ENCODE data around the gene ATP4B. TPM values are rescaled to one million over a fixed set of nuclear protein-coding genes. Genes with fewer than 3 reads are reported as not detected.
A peak's percentile ranks its signal among the peaks of the same experiment; 100 is the strongest.

The ATP4B gene
- total and polyA plus RNA-seq, 4 donors = not detected

GRCh38 chr13:113647351-113648215 lies 10.4 kb downstream of the ATP4B start:
- H3K4me3 ChIP-seq = no peak overlapping the region
- peak; percentile 81 for ATAC-seq (ENCODE audit: insufficient read depth, low FRiP score)
- no peaks in the 10 kb centered on the region for H3K27me3 ChIP-seq (ENCODE audit: control insufficient read depth in 3 of 3, insufficient read depth in 3 of 3, low read length in 2 of 3)
- peaks cover 0 to under 1% (median 0%) of the 10 kb centered on the region in 4 donors for H3K36me3 ChIP-seq (ENCODE audit: control insufficient read depth in 4 of 4, insufficient read depth in 4 of 4, low read length in 4 of 4)
- peak overlapping the region; percentile 56 to 81 for H3K27ac ChIP-seq (ENCODE audit: low read depth in 1 of 2, low read length in 1 of 2)
- H3K9ac ChIP-seq (ENCODE audit: insufficient read depth in 1 of 2, low read length in 2 of 2) = no peak overlapping the region
- peaks cover 4 to 29% (median 9%) of the 10 kb centered on the region in 5 donors for H3K4me1 ChIP-seq (ENCODE audit: control insufficient read depth in 5 of 5, insufficient read depth in 5 of 5, low read length in 5 of 5)
- WGBS, 2 donors = 45 to 58% methylated on average over 41 to 42 of the region's 42 CpGs
- TF ChIP-seq CTCF (IDR thresholded peaks at IDR 0.05; ENCODE audit: control extremely low read depth, extremely low read depth) = no peak
- peaks cover 0 to 3% (median 0%) of the 10 kb centered on the region in 4 donors for H3K9me3 ChIP-seq (ENCODE audit: control insufficient read depth in 4 of 4, insufficient read depth in 3 of 4, low read length in 3 of 4)
- DNase-seq = peak; percentile 69 to 88 (median 86)

DNA sequence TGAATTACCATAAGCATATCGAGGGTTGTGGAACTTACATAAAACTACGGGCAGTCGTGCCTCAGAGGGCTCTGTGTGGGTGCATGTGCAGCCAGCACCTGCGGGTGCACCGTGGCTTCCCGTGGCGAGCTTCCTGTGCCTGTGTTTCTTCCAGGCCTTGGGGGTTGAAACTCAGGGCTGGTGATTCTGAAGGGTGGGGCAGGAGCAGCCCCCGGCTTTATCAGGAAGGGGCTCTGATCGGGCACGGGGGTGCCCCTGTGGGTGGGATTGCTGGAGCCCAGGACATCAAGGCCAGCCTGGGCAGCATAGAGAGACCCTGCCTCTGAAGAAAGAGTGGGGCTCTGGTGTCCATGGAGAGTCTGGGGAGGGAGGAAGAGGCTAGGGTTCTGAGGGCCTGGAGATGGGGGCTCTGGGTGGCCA lies 11.1 kb downstream of the ATP4B start:
- Histone ChIP-seq H3K36me3 (ENCODE audit: control insufficient read depth in 4 of 4, insufficient read depth in 4 of 4, low read length in 4 of 4) (peaks cover 0 to 7% (median 4%) of the 10 kb centered on the region in 4 donors), H3K27me3 (ENCODE audit: control insufficient read depth in 3 of 3, insufficient read depth in 3 of 3, low read length in 2 of 3) (no peaks in the 10 kb centered on the region), H3K9me3 (ENCODE audit: control insufficient read depth in 4 of 4, insufficient read depth in 3 of 4, low read length in 3 of 4) (peaks cover 0 to 3% (median 0%) of the 10 kb centered on the region in 4 donors), H3K27ac (ENCODE audit: low read depth in 1 of 2, low read length in 1 of 2) (peak overlapping the region in 1 of 2 donors; percentile 17), H3K9ac (ENCODE audit: insufficient read depth in 1 of 2, low read length in 2 of 2) (no peak overlapping the region), H3K4me3 (no peak overlapping the region), H3K4me1 (ENCODE audit: control insufficient read depth in 5 of 5, insufficient read depth in 5 of 5, low read length in 5 of 5) (peaks cover 4 to 29% (median 9%) of the 10 kb centered on the region in 5 donors)
- DNase-seq (peak in 1 of 3 donors; percentile 3), ATAC-seq (ENCODE audit: insufficient read depth, low FRiP score) (no peak)
- 66 to 83% methylated on average over 10 of the region's 10 CpGs for WGBS, 2 donors
- TF ChIP-seq CTCF (IDR thresholded peaks at IDR 0.05; ENCODE audit: control extremely low read depth, extremely low read depth) = no peak

DNA sequence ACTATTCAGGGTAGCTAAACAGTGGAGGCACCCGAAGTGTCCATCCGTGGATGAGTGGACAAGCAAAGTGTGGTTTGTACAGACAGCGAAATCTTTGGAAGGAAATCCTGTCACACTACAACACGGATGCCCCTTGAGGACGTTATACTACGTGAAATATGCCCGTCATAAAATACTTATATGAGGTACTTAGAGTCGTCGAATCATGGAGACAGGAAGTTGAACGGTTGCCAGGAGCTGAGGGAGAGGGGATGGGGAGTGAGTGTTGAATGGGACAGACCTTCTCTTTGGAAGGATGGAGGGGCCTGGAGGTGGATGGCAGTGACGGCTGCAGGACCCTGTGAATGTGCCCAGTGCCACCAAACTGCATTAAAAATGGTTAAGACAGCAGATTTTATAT lies 11.6 kb downstream of the ATP4B start:
- ATAC-seq (ENCODE audit: insufficient read depth, low FRiP score) (no peak), DNase-seq (peak in 2 of 3 donors; percentile 13 to 46)
- 37 to 42% methylated on average over 11 of the region's 11 CpGs for WGBS, 2 donors
- no peak for TF ChIP-seq CTCF (IDR thresholded peaks at IDR 0.05; ENCODE audit: control extremely low read depth, extremely low read depth)
- H3K27me3 ChIP-seq (ENCODE audit: control insufficient read depth in 3 of 3, insufficient read depth in 3 of 3, low read length in 2 of 3) = no peaks in the 10 kb centered on the region
- H3K4me3 ChIP-seq = no peak overlapping the region
- no peak overlapping the region for H3K27ac ChIP-seq (ENCODE audit: low read depth in 1 of 2, low read length in 1 of 2)
- H3K9ac ChIP-seq (ENCODE audit: insufficient read depth in 1 of 2, low read length in 2 of 2) = no peak overlapping the region
- H3K36me3 ChIP-seq (ENCODE audit: control insufficient read depth in 4 of 4, insufficient read depth in 4 of 4, low read length in 4 of 4) = peaks cover 2 to 12% (median 5%) of the 10 kb centered on the region in 4 donors
- peaks cover 0 to 3% (median 0%) of the 10 kb centered on the region in 4 donors for H3K9me3 ChIP-seq (ENCODE audit: control insufficient read depth in 4 of 4, insufficient read depth in 3 of 4, low read length in 3 of 4)
- H3K4me1 ChIP-seq (ENCODE audit: control insufficient read depth in 5 of 5, insufficient read depth in 5 of 5, low read length in 5 of 5) = peaks cover 4 to 29% (median 9%) of the 10 kb centered on the region in 5 donors

Measured in lung (tissue), 12 donors.